ENCODE data around the gene LRSAM1.

GRCh38 chr9:127536499-127536898 lies 85.2 kb downstream of the LRSAM1 start:
- no peak for TF ChIP-seq CTCF (conservative IDR thresholded peaks at IDR 0.05 in 1 of 2, IDR thresholded peaks at IDR 0.05 in 1 of 2; ENCODE audit: extremely low read depth in 1 of 2, insufficient read depth in 1 of 2, low read depth in 1 of 2, low read length in 2 of 2)
- TF ChIP-seq EZH2 (IDR thresholded peaks at IDR 0.05; ENCODE audit: borderline replicate concordance, low read length), result no peak

Measured in mammary epithelial cell (primary cell).